PC-3 (cell line): ENCODE measurements around the gene SPEM3. TPM values are rescaled to one million over a fixed set of nuclear protein-coding genes. Genes with fewer than 3 reads are reported as not detected.

ENCODE experiments used
- ATAC-seq: fragments of 200-7000 bp; cut with Tn5 transposase; 2 replicates; pipeline ENCODE4 v1.9.1; 2020; ENCODE audit warnings: mild to moderate bottlenecking, moderate library complexity
- BruUV-seq: library from RNA; stranded (reverse); fragments of 400-500 nt; replicated peaks from 2 replicates; lab custom pipeline; 2021; lab: Mats Ljungman, UMichigan
- CTCF ChIA-PET: fragments of 300-600 bp; sonication (Branson Sonifier 250); formaldehyde crosslinking; loops from one replicate; lab custom pipeline; 2022; ENCODE audit warnings: antibody characterized with exemption; lab: Charles Lee
- POLR2A ChIA-PET: fragments of 300-600 bp; sonication (Branson Sonifier 250); formaldehyde crosslinking; loops from one replicate; lab custom pipeline; 2022; ENCODE audit warnings: antibody characterized with exemption; ENCODE audit not compliant: unreplicated experiment; lab: Charles Lee
- DNase-seq: peaks from one replicate; pipeline ENCODE4 v3.0.0-alpha.2; 2015
- H2AFZ ChIP-seq: fragments of 300-600 bp; sonication (generic); 2 replicates; pipeline ENCODE4 v1.6.0; 2016; ENCODE audit warnings: antibody characterized with exemption, low read length
- H3F3A ChIP-seq: fragments of 300-600 bp; sonication (generic); one replicate; pipeline ENCODE4 v1.6.0; 2017; ENCODE audit warnings: antibody characterized with exemption, low read length, control low read depth, mild to moderate bottlenecking; ENCODE audit not compliant: unreplicated experiment
- H3K27ac ChIP-seq: fragments of 300-600 bp; sonication (generic); 2 replicates; pipeline ENCODE4 v1.5.1; 2016; ENCODE audit warnings: mild to moderate bottlenecking, low read length
- H3K27me3 ChIP-seq: fragments of 300-600 bp; sonication (generic); 2 replicates; pipeline ENCODE4 v1.6.1; 2016; ENCODE audit warnings: low read length, mixed read lengths
- H3K36me3 ChIP-seq: fragments of 300-600 bp; sonication (generic); 2 replicates; pipeline ENCODE4 v1.6.1; 2016; ENCODE audit warnings: low read depth, mixed run types, low read length, mixed read lengths
- H3K4me1 ChIP-seq: fragments of 300-600 bp; sonication (generic); 2 replicates; pipeline ENCODE4 v1.5.1; 2016; ENCODE audit warnings: low read length; ENCODE audit not compliant: insufficient read depth
- H3K4me2 ChIP-seq: fragments of 300-600 bp; sonication (generic); 2 replicates; pipeline ENCODE4 v1.6.0; 2016; ENCODE audit warnings: low read length
- H3K4me3 ChIP-seq: fragments of 300-600 bp; sonication (generic); 2 replicates; pipeline ENCODE4 v1.5.1; 2016; ENCODE audit warnings: mild to moderate bottlenecking, low read length, mixed read lengths
- H3K79me2 ChIP-seq: fragments of 300-600 bp; sonication (generic); 2 replicates; pipeline ENCODE4 v1.6.1; 2017; ENCODE audit warnings: low read length, mixed read lengths
- H3K9ac ChIP-seq: fragments of 300-600 bp; sonication (generic); 2 replicates; pipeline ENCODE4 v1.6.0; 2016; ENCODE audit warnings: mild to moderate bottlenecking, low read length
- H3K9me2 ChIP-seq: fragments of 300-600 bp; sonication (generic); replicated peaks from 2 replicates; pipeline ENCODE4 v1.6.1; 2016; ENCODE audit warnings: mixed run types, low read length, mixed read lengths
- H3K9me3 ChIP-seq: fragments of 300-600 bp; sonication (generic); 2 replicates; pipeline ENCODE4 v1.6.1; 2016; ENCODE audit warnings: low read length, mixed read lengths
- H4K20me1 ChIP-seq: fragments of 300-600 bp; sonication (generic); 2 replicates; pipeline ENCODE4 v1.6.1; 2016; ENCODE audit warnings: low read length, mixed read lengths
- CTCF ChIP-seq: fragments of 300-600 bp; sonication (generic); conservative IDR thresholded peaks from 2 replicates; pipeline ENCODE4 v1.5.1; 2017; ENCODE audit warnings: antibody characterized with exemption, low read depth, mild to moderate bottlenecking, low read length
- EZH2 ChIP-seq: fragments of 300-600 bp; sonication (generic); IDR thresholded peaks from one replicate; pipeline ENCODE4 v1.6.1; 2017; ENCODE audit warnings: antibody characterized with exemption, mild to moderate bottlenecking, low read length; ENCODE audit not compliant: unreplicated experiment
- EZH2phosphoT487 ChIP-seq: fragments of 300-600 bp; sonication (generic); IDR thresholded peaks from 2 replicates; pipeline ENCODE4 v1.6.1; 2018; ENCODE audit warnings: mild to moderate bottlenecking, antibody characterized with exemption, low read length, borderline replicate concordance
- intact Hi-C: fragments of 100-400 bp; cut with micrococcal nuclease; formaldehyde crosslinking; loops from 2 replicates; pipeline ENCODE4 v1.9.0; 2023
- total RNA-seq: library from RNA; depleted of rRNA; stranded (reverse); fragments of >200 nt; gene quantifications from 2 replicates; pipeline ENCODE4 v1.2.3, GENCODE V29; 2014

The SPEM3 gene
- total RNA-seq, 1 experiment from 2014 or later, result not detected

DNA sequence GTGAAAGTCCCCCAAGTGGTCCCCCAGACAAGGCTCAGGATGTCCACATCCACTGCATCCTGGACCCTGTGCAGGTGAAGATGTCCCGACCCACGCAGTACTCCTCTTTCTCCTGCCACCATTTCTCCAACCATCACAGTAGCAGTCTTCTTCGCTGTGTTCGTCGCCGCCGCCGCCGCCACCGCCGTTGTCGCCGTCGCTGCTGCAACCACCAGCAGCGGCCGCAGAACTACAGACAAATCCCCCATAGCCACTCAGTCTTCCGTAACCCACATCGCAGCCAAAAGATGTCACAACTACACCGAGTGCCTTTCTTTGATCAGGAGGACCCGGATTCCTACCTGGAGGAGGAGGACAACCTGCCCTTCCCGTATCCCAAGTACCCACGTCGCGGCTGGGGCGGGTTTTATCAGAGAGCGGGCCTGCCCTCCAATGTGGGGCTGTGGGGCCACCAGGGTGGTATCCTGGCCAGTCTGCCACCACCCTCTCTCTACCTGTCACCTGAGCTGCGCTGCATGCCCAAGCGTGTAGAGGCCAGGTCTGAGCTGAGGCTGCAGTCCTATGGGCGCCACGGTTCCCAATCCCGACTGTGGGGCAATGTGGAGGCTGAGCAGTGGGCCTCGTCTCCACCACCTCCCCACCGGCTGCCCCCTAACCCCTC lies 2.3 kb upstream of the SPEM3 start:
- no peak overlapping the region for H3K27ac ChIP-seq
- H3K4me1 ChIP-seq, result no peaks in the 10 kb centered on the region
- H3K4me3 ChIP-seq, result no peak overlapping the region
- POLR2A ChIA-PET, result no interaction called here
- H3K9me2 ChIP-seq, result no peaks in the 10 kb centered on the region
- no peaks in the 10 kb centered on the region for H3K27me3 ChIP-seq
- no peaks in the 10 kb centered on the region for H3K79me2 ChIP-seq
- DNase-seq, result no peak
- ATAC-seq, result no peak
- BruUV-seq, result no TSS peak
- intact Hi-C loops, result no loop called here
- H3K9me3 ChIP-seq, result no peaks in the 10 kb centered on the region
- CTCF ChIA-PET, result no interaction called here
- H4K20me1 ChIP-seq, result no peaks in the 10 kb centered on the region
- no peaks in the 10 kb centered on the region for H3F3A ChIP-seq
- no peak overlapping the region for H2AFZ ChIP-seq
- no peak overlapping the region for H3K4me2 ChIP-seq
- no peaks in the 10 kb centered on the region for H3K36me3 ChIP-seq
- TF ChIP-seq EZH2, result no peak
- no peak for TF ChIP-seq EZH2phosphoT487
- TF ChIP-seq CTCF, result no peak
- no peak overlapping the region for H3K9ac ChIP-seq

GRCh38 chr17:7426896-7427489 lies 1.7 kb upstream of the SPEM3 start:
- H3K4me1 ChIP-seq, result no peaks in the 10 kb centered on the region
- H3K27me3 ChIP-seq, result no peaks in the 10 kb centered on the region
- no peak overlapping the region for H3K27ac ChIP-seq
- no peaks in the 10 kb centered on the region for H3K79me2 ChIP-seq
- no peaks in the 10 kb centered on the region for H3F3A ChIP-seq
- H4K20me1 ChIP-seq, result no peaks in the 10 kb centered on the region
- POLR2A ChIA-PET, result no interaction called here
- H3K9me3 ChIP-seq, result no peaks in the 10 kb centered on the region
- DNase-seq (no peak), ATAC-seq (no peak)
- no peak overlapping the region for H2AFZ ChIP-seq
- no peak overlapping the region for H3K9ac ChIP-seq
- TF ChIP-seq CTCF (no peak), EZH2phosphoT487 (no peak), EZH2 (no peak)
- CTCF ChIA-PET, result no interaction called here
- BruUV-seq, result no TSS peak
- no peaks in the 10 kb centered on the region for H3K9me2 ChIP-seq
- no peak overlapping the region for H3K4me2 ChIP-seq
- intact Hi-C loops, result no loop called here
- H3K4me3 ChIP-seq, result no peak overlapping the region
- no peaks in the 10 kb centered on the region for H3K36me3 ChIP-seq

DNA sequence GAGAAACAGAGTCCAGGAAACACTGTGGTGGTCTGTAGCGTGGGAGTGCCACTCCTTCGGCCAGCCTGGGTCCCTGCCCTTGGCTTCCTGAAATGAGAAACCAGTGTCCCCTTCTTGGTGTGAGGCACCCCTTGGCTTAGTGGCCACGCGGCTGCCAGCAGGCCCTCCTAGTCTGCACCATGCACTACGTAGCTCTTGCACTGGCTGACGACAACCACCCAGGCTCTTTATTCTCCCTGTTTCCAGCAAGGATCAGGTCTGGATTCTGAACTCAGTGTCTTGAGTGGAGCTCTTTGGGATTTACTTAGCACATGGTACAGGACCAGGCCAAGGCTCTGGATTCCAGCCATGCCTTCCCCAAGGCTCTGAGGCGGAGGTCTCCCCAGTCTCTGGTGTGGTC lies 1.1 kb upstream of the SPEM3 start:
- no peaks in the 10 kb centered on the region for H3K79me2 ChIP-seq
- POLR2A ChIA-PET, result no interaction called here
- no peak for DNase-seq
- no peaks in the 10 kb centered on the region for H3K27me3 ChIP-seq
- H2AFZ ChIP-seq, result no peak overlapping the region
- no peaks in the 10 kb centered on the region for H3K4me1 ChIP-seq
- BruUV-seq, result no TSS peak
- CTCF ChIA-PET, result no interaction called here
- H3K27ac ChIP-seq, result no peak overlapping the region
- H4K20me1 ChIP-seq, result no peaks in the 10 kb centered on the region
- H3K4me2 ChIP-seq, result no peak overlapping the region
- no peak overlapping the region for H3K9ac ChIP-seq
- intact Hi-C loops, result no loop called here
- H3K36me3 ChIP-seq, result no peaks in the 10 kb centered on the region
- no peak for TF ChIP-seq EZH2phosphoT487
- TF ChIP-seq CTCF, result no peak
- no peak for TF ChIP-seq EZH2
- no peaks in the 10 kb centered on the region for H3F3A ChIP-seq
- no peak overlapping the region for H3K4me3 ChIP-seq
- ATAC-seq, result no peak
- no peaks in the 10 kb centered on the region for H3K9me2 ChIP-seq
- no peaks in the 10 kb centered on the region for H3K9me3 ChIP-seq
